GM21723 (cell line): ENCODE data around the gene RIMBP2.

ENCODE experiments used
- ATAC-seq: cut with Tn5 transposase; IDR thresholded peaks from one replicate; pipeline ENCODE4 v1.9.1; 2021; ENCODE audit warnings: mild to moderate bottlenecking, moderate library complexity; ENCODE audit not compliant: unreplicated experiment

RIMBP2 gene

DNA sequence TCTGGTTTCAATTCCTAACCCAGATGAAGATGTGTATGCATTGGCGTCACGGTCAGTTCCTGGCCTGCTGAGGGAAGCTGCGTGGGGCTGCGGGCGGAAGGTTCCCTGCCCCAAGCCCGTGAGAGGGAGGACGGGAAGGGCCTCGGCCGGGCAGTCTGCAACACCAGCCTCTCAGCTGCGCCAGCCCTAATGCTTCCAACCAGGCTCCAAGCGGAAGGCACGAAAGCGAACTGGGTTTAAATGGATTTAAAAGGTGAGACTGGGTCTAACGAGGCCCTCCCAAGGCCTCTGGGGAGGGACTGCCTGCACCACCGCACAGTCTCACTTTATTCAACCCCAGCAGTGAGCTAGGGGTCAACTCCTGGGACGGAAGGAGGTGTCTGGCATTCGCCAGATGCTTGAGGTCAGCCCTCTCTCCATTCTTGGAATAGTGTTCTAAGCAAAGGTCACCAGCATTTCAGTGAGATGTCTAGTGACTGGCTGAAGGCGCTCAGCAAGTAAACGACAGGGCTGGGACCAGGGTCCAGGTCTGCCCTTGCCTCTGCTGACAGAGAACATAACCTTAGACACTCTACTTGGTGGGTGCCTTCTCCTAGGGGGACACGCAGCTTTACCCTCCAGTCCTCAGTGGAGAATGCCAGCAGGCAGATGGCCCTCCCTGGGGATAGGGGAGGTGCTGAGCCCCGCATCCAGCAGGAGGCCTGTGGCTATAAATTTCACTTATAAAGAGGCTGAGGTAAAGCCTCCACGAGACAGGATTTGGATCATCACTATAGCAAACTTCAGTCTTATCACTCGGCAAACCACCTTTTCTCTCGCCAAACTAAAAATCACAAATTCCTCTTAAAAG, 286.2 kb downstream of the RIMBP2 start:
- no peak for ATAC-seq

DNA sequence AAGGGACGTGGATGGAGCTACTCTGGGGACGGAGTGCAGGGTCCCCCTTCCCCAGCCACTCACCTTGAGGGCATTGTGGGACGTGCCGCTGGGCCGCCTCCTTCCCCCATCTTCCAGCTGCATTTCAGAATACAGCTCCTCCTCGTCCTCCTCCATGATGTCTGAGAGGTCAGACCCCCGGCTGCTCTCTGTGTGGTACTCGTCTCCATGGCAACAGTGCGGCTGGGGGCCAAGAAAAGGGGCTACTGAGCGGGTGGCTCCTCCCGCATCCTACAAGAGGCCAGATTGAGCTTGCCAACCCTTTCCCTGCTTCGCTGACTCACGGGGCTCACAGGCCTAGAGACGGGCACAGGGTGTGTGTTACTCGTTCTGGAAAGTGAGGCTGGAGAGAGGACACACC, 288.0 kb downstream of the RIMBP2 start:
- ATAC-seq = no peak

DNA sequence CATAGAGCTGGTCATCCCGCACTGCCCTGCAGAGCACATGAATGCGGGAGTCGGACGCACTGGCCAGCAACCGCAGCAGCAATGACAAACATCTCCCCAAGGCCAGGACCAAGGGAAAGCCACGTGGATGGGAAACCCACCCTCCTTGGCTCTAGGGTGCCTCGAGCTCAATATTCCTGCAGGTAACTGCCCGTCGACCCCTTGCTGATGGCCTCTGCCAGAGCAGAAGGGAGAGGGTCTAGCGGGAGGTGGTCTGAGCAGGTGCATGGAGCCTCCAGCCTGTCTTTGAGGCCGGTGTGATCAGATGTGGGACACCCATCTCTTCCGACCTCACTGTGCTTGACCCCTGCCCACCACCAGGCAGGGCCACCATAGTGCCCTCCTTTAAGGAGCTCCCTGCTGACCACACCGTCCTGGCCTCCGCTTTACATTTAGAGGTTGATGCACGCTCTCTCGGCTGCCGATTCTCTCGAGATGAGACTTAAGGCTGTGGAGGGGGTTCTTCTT, 288.7 kb downstream of the RIMBP2 start:
- ATAC-seq = no peak

DNA sequence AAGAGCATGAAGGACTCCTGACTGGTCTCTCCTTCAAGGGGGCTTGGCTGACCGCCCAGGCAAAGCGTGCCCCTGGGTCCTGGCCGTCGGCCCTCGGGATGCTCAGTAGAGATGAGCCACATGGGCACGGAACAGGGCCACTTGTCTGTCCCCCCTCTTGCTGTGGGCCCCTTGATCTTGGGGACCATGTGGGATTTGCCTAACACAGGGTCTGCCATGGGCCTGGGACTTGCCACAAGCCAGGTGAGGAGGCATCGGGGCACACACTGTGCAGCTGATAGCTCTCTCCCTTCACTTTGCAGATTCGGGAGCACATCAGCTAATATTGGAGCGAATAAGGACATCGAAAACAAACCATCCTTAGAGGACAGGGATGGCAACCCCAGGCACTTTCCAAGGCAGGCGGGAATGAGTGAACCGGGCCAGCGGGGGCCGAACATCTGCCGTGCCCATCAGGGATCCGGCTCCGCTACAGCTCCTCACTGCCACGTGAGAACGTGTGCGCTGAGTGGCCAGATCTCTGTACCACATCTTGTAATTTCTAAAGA, 290.3 kb downstream of the RIMBP2 start:
- no peak for ATAC-seq

DNA sequence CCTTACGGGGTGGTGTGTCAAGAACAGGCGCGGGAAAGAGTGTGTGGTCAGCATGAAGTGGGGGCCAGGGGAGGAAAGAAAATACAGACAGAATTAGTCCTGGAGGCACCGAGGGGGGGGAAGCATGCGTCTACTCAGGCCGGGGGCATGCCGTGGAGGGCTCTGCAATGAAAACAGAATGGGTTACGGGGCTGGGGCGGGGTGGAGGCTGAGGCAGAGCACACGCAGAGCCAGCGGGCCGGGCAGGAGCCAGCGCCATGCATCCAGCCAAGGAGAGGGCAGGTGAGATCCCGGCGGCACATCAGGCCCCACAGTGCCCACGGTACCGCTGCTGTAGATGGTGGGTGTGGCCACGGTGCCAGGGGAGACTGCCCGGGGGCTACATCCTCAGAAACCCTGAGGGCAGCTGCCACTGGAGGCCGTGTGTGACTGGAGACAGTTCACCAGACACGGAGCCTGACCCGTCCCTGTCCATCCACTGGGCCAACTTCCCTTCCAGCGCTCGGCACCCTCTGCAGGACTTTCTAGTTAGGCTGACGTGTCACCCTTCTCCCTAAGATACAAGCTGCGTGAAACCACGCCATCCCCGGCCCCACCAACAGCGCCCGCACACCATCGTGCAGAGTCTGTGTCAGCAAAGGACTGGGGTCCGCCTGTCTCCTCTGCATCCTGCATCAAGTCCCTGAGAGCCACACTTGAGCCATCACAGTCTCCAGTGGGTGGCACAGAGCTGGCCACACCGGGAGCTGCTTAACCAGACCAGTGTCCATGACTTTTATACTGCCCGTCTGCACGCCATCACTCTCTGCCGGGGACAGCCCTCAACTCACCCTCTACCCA, 291.0 kb downstream of the RIMBP2 start:
- ATAC-seq = no peak

DNA sequence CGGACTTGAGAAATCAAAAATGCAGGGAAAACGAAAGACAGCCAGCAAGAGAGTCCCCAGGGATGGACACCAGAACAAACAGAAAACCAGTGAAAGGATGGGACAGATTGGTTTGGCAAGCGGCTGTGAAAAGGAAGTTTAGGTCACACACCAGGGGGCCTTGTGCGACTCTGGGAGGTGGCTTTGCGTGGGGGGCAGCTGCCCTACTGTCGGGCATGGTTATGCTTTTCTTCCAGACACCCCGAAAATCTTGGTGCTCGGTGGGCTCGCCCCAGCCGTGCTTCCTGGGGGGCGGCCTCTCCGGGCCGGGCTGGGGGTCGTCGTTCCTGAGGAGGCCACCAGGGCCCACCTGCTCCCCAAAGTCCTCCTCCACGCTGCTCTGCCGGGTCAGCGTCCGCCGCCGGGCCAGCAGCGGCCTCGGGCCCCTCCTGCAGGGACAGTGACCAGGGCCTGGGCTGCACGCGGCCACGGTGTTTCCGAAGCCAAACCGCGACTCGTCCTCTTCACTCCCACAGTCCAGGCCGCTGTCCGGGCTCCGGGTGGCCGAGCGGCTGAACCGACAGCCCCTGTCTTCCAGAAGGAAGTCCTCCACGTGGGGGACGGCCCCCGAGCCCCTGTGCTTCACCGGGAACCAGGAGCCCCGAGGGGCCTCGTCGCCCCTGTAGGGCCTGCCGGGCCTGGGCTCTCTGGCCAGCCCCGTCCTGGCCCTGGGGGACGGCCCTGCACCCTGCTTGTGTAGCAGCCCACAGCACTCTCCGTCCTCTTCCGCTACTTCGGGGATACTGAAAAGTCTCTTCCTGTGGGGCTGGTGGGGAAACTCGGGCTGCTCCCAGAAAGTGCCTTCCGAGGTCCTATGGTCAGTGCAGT, 291.9 kb downstream of the RIMBP2 start:
- ATAC-seq = no peak

DNA sequence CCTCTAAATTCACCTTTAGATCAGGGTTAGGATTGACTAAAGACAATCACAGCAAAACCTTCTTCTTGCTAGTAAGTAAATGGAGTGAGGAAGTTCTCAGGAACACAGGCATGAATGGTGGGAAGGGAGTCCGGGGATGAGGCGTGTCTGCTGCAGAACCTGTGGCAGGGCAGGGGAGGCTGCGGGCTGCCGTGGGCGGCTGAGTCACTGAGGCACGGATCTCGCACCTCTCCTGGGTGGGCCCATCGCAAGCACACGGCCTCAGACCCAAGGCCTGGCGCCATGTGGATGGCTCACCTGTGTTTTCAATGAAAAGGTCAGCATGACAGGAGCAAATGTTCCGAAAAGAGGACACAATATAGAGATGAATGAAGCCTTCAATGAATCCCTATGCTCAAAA, 293.0 kb downstream of the RIMBP2 start:
- ATAC-seq = no peak

DNA sequence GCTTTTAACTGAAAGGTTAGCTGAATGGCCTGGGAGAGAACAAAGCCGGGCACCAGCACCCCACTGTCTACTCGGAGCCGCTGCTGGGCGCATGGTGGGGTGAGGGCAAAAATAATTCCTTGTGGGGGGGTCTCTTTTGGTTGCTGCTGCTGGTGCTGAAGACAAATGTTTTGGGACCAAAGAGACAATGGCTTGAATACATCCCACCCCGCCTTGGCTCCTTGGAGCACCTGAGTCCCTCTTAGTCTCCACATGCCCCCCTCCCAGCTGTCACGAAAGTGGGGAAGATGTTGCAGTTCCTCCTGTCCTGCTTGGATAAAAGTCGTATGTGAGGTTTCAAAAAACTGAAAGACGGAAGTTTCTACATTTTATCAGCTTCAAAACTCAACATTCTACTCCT, 293.4 kb downstream of the RIMBP2 start:
- no peak for ATAC-seq

DNA sequence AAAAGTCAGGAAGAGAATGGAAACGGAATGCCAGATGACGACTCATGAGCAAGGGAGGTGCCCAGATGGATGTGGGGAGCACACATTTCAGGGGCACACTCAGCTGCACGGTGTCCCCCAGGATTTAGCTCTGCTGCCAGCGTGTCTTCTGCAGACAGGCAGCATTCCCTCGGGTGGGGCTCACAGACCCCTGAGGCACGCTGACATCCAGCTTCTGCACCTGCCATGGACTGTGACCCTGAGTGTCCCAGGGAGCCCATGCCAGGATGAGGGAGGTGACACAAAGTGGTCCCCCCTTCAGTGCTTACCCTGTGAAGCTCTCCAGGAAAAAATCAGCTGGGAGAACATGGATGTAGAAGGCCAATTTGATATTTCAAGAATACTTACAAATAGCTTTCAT, 294.2 kb downstream of the RIMBP2 start:
- no peak for ATAC-seq

DNA sequence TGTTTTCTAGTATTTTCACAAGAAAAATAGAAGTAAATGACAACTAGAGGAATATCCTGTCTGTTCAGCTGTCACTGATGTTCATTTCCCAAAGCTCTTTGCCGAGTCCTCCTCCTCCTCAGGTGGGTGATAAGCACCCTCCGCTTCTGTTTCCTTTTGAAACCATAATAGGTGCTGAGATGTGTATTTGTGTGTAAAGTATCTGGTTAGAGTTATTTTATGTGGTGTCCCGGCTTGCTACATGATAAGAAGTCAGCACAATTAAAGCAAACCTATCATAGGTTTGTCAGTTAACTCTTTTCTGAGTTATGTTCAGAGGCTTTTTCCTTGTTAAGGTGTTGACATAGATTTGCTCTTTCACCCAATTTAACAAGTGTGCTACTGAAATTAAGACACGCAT, 296.0 kb downstream of the RIMBP2 start:
- no peak for ATAC-seq

DNA sequence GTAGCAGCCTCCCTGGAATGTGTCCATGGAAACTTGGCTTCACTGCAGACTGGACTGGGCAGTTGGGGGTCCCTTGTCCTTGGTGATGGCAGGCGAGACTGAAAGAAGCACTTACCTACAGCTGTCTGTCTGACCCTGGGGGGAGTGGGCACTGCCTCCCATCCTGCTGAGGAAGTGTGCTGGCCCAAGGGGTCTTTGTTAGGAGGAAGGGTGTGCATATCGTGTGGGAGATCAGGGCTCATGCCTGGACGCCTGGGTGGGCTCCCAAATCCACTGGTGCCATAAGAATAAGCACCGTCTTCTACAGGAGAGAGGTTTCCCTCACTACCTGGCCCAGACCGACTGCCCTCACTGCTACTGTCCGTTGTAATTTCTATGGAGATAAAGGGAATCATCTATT, 297.0 kb downstream of the RIMBP2 start:
- ATAC-seq = no peak

DNA sequence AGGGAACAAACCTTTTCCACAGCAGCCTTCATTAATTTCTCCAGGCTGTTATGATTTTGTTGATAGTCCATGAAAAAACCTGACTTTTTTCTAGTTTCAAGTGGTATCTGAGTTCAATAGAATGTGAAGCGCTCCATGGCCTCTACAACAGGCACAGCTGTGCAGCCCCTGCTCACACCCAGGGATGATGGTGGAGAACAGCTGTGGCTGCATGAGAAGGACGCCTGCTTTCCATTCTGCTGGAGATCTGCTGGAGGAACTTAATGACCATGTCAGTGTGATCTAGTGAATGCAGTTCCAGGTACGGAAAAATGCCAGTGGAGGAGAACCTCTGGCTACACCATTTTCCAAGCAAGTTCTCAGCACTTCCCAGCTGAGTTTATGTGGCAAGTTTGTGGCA, 297.8 kb downstream of the RIMBP2 start:
- no peak for ATAC-seq

DNA sequence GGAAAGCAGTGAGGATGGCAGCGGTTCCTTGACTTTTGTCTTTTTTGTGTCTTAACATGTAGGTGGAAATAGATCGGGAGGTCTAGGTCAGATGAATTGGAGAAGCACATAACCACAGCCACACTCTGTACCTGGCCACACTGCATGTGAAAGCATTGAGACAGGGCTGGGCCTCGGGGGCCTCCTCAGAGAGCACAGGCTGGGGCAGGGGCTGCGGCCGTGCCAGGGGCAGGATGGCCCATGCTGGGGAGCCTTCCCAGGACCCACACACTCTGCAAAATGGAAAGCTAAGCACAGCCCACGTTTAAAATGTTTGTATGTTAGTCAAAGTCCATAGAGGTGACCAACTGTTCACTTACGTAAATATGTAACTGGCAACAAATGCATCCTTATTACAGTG, 301.7 kb downstream of the RIMBP2 start:
- ATAC-seq = no peak

DNA sequence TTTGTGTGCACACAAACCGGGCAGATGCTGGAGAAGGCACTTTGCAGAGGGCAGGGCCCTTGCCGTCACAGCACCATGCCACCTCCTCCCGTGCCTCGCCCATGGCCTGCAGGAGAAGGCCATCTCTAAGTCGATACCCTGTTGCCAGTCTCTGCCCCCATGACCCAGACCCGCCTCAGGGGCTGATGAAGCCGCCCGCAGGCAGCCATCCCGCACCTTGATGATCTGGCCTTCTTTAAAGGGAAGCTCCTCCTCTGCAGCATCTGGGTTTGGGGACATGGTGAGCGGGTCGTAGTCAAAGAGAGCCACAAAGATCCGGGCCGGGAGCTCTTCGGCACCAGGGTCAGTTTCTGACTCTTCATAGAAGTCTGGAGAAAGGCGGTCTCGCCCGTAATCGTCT, 302.2 kb downstream of the RIMBP2 start:
- no peak for ATAC-seq

DNA sequence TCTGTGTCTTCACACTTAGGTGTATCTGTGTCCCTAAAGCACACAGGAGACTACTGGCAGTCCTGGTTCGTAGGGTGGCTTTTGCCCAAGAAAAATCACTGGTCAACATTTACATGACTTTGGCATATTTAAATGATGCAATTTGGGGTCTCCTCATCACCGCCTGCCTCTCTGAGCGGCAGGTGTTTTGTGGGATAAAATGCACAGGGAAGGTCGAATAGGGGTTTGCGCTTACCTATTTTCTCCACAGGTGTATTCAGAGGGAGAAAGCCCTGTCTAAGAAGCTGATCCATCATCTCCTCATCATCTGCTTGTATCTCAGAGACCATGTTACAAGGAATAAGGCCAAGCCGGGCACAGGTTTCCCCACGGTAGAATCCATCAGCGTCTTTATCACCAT, 303.7 kb downstream of the RIMBP2 start:
- no peak for ATAC-seq

DNA sequence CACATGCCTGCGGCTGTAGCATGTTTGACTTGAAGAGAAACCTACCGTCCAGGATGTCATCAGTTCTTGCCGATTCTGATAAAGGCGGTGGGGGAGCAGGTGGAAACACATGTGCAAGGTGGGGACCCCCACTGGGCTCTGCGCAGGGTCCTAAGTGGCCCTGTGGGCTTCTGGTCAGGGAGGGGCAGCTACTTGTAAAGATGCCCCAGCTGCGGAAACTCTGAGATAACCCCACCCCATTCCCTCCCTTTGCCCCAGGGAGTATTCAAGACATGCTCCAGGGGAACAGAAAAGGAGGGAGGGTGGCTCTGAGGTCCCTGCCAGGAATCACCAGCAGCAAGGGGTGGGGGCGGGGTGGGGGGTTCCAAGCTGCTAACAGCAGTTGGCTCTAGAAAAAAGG, 310.8 kb downstream of the RIMBP2 start:
- ATAC-seq = no peak

DNA sequence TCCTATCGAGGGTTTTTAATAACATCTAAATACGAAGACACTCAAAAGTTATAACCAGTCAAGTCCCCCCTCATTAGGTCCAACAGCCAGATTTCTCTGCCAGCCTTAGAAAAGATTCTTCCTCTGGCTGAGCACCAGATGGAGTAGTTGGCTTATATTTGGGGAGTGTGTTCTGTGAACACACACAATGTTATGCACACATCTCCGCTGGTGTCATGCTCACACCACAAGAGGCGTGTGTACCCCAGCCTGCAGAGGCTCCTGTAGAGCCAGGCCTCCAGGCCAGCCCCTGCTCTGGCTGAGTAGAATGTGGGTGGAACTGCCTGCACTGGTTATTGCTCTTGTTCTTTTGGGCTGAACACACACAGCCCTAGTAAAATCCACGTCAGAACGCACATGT, 314.4 kb downstream of the RIMBP2 start:
- ATAC-seq = no peak

DNA sequence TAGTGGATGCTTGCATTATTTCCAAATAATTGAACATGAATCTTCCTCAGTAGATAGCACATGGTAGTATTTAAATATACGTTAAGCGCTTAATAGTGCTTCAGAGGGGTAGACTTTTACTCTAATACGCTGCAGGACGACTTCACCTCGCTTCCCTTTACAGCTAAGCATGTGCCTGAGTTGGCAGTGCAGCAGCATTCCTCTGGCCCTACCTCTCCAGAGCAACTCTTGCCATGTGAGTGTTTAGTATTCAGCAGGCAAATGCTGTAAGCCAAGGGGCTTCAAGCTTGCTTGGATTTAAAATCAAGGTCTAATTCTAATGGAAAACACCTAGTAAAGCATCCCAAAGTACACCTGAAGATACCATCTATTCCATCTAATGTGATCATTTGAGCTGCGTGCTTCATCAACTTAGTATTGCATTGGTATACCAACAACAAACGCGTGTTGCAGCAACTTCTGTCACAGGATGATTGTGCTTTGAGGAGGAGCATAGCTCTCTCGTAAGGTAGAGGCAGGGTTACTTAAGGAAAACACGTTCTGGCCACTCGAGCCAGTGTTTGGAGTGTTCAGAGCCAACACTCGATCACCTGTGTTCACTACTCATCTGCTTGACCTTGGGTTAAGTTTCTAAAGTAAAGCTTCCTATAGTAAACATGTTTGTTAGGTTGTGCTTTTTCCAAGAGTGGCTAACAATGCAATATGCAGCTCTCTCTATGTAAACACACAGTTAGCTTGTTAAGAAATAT, 317.8 kb downstream of the RIMBP2 start:
- no peak for ATAC-seq

DNA sequence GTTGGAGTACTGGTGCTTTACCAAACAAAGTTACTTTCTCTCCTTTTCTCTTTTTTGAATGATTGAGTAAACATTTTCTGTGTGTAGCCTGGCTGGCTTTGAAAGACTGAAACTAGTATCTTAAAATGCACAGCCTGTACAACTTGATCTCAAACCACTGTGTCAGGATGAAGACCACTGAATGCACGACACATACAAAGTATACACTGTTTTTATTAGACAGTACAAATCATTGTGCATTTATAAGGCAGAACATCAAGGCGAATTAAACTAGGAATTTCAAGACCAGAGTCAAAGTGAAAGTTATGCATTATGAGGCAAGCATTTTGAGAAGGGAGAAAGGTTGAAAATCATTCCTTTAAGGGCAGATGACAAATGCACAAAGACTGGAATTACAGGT, 319.4 kb downstream of the RIMBP2 start:
- ATAC-seq = no peak

DNA sequence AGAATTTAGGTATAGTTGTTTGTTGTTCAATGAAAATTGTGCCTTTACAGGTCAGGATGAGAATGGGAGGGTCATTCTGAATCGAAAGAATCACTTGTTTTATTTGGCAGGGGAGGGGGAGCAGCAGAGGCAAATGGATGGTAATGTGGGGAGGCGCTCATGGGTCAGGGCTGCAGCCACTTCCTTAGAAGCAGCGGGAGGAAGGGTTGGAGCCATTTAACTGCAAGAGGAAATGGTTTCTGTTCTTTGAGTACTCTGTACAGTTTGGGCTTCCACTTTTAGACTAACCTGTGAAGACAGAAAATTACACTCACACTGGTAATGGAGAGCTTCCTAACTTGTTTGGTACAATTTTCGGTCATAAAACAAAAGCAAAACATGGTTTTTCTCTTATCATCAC, 321.2 kb downstream of the RIMBP2 start:
- no peak for ATAC-seq
